Fibroblast of skin of scalp (primary cell): Measurements from ENCODE around the gene NDST3.
"Not testable (repeated sequence)": the region's sequence is repeated elsewhere in the genome, so short reads cannot be mapped to it uniquely, and the experiment has no call there.

Source experiments
- DNase-seq: peaks from one replicate; pipeline ENCODE4 v3.0.0-alpha.2; 2013

Gene NDST3

GRCh38 chr4:118276580-118276979 lies 242.3 kb downstream of the NDST3 start:
- no peak for DNase-seq

- no peak for DNase-seq
Observed at GRCh38 chr4:118277243-118277642, 243.0 kb downstream of the NDST3 start.

- DNase-seq: peak; percentile 91
Observed at GRCh38 chr4:118278473-118279274, 244.4 kb downstream of the NDST3 start.

DNA sequence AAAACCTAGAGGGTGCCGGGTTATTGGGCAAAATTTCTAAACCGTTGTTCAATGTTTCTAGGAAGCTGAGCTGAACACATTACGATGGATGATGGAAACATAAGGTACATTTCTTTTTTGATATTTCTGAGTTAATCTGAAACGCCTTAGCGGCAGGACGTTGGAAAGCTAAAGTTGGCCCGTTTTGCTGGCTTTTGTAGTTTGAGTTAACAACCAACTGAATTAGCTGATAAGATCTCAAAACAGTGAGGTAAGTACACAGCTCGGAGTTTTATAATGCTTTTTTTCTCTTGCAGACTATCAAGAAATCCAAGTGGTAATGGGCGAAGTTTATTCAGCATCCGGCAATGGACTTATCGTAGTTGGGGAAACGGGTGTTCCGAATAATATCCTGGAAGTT lies 245.0 kb downstream of the NDST3 start:
- DNase-seq: no peak

DNA sequence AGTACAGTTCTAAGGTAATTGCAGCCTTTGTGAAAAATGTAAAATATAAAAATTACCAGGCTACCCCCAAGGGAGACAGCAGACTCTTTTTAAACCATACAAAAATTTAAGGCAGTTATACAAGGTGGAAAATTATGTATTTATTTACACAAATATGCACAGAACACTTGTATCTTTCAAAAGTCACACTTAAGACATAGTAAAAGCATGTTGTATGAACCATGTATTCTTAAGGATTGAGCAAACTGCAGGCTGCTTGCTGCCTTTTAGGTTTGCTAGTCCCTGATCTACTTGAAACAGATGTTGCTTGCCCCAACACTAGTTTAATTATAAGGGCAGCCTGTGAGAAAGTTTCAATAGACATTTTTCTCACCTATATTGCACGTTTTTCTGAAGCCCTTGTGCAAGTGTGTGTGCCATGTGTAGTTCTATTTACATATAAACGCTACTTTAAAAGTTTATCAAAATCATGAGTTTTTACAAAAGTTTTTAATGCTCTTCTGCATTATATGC lies 245.7 kb downstream of the NDST3 start:
- no peak for DNase-seq

DNA sequence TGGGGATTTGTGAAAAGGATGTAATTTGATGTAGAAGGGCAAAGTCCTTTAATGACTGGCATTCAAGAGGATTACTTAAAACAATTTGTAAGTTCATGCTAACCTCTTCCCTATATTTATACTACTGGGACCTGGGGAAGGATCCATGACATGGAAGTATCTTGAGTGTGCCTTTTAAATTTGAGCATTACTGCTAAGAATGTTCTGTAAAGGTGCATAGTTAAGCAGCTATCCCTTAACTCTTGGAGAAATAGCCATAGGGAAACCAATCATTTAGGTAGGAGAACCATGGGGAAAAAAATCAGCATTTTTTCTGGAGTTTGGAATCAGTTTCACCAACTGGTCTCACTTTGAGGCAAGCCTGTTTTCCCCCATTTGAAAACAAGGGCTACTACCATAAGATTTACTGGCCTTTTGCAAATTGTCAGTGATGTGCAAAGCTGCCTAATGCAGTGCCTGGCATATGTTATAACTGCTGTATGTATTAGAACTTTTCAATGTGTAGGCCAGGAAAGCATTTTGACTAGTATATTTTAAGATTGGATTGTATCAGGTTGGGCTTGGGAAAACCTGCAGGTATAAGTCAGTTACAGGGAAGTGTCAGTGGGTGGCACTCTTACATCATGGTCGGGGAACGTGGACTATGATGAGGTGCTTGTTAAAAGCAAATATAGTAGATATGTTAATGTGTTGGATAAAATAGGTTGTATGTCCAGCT lies 246.4 kb downstream of the NDST3 start:
- DNase-seq: peak; percentile 80

GRCh38 chr4:118281611-118282442 lies 247.5 kb downstream of the NDST3 start:
- DNase-seq: peak; percentile 51

DNA sequence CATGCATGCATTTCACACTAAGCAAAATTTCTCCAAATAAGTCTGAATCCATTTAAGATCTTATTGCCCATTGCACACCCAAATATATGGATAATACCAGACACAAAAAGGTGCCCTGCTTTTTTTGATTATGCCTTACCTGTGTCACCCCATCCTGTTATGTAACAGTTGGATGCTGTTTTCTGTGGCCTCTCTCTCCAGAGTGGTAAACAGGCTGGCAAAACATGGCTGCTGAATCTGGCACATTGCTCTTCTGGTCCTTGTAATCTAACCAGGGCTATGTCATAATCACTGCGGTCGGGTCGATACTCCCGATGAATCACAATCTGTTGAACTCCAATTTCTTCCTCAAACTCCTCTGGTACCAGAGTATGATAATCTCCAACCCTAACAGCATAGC lies 248.4 kb downstream of the NDST3 start:
- peak; percentile 27 for DNase-seq

GRCh38 chr4:118284169-118284568 lies 249.9 kb downstream of the NDST3 start:
- DNase-seq: no peak

GRCh38 chr4:118285931-118286330 lies 251.6 kb downstream of the NDST3 start:
- no peak for DNase-seq

GRCh38 chr4:118286685-118287084 lies 252.4 kb downstream of the NDST3 start:
- DNase-seq: no peak

- peak; percentile 74 for DNase-seq
Observed at GRCh38 chr4:118287711-118288451, 253.6 kb downstream of the NDST3 start.

- peak; percentile 96 for DNase-seq
Observed at GRCh38 chr4:118289794-118290193, 255.5 kb downstream of the NDST3 start.

DNA sequence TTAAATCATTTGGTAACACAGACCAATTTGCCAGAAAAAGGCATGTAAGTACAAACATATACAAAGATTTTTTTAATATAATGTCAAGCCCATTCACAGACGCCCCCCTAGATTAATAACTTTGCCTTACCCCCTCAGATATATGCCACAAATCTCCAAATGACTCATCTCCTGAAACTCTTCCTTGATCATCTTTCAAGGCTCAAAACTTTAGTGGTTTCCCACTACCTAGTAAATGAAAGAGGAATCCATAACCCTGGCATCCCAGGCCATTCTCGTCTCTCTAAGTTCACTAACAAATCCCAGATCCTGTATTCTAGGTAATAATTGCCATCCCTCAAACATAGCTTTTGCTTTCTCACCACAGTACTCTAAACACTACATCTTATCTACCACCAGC lies 256.7 kb downstream of the NDST3 start:
- DNase-seq: peak; percentile 37

DNA sequence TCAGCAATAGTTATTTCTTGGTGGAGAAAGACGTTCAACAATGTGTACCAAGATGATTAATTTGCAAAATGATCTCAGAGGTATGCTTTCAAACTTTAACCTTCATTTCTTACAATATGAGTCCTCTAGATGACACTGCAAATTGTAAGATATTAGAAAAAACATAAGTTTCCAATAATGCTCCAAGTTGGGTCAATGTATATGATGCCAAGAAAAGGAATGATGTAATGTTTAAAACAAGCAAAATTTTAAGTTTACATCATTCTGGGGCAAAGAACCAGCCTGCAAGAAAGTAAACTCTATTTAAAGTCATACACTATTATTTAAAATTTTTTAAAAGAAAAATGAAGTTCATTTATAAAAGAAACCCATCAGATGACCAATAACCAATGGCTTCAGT lies 262.4 kb downstream of the NDST3 start:
- peak; percentile 19 for DNase-seq

GRCh38 chr4:118299619-118300018 lies 265.3 kb downstream of the NDST3 start:
- not testable (repeated sequence) for DNase-seq

DNA sequence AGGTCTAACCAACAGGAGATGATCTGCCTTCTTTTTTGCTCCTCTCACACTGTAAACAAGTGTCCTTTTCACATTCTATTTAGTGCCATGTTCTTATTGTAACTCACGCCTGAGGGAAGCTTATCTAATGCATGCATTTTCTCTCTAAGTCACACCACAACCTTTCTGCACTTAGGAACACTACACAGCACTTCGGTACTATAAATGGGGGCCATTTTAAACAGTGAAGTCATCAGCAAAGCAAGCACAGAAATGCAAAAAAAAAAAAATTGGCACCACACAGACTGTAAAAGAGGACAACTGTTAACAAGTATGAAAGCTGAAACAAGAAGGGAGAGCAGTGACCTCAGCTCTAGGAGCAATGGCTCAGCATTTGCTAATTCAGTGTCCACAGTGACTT lies 273.4 kb downstream of the NDST3 start:
- no peak for DNase-seq
